Left colon (tissue), 2 donors: ENCODE results near the gene IGFN1. TPM values are rescaled to one million over a fixed set of nuclear protein-coding genes. Genes with fewer than 3 reads are reported as not detected.

Experiments used
- ATAC-seq: fragments of 200-7000 bp; cut with Tn5 transposase; one replicate; pipeline ENCODE4 v1.9.1; 2020; ENCODE audit warnings: mild to moderate bottlenecking, moderate library complexity
- DNase-seq, 2 donors: peaks; one replicate each; pipeline ENCODE4 v3.0.0-alpha.2; 2020
- intact Hi-C, 2 donors: fragments of 100-400 bp; cut with DNase I in 1 of 2; cut with micrococcal nuclease in 1 of 2; formaldehyde crosslinking; loops; one replicate each; pipeline versions ENCODE4 v1.11.2 to v1.14.0; 2022; cut with DNase I, micrococcal nuclease
- total RNA-seq, 2 donors: library from RNA; stranded (reverse); fragmentation: NEBNext Ultra II Directional; extraction: Animal tissue kit (Norgen Biotek cat#: 25700); gene quantifications; one replicate each; pipeline ENCODE4 v1.2.1, GENCODE V29; 2021
- donor health status: DM: no; HTN: no; CAD: no.
- donor health status: DM: yes; HTN: yes; CAD: no.

Gene IGFN1
- total RNA-seq, 2 donors from 2014 or later = 0.39 TPM; not detected in 1

DNA sequence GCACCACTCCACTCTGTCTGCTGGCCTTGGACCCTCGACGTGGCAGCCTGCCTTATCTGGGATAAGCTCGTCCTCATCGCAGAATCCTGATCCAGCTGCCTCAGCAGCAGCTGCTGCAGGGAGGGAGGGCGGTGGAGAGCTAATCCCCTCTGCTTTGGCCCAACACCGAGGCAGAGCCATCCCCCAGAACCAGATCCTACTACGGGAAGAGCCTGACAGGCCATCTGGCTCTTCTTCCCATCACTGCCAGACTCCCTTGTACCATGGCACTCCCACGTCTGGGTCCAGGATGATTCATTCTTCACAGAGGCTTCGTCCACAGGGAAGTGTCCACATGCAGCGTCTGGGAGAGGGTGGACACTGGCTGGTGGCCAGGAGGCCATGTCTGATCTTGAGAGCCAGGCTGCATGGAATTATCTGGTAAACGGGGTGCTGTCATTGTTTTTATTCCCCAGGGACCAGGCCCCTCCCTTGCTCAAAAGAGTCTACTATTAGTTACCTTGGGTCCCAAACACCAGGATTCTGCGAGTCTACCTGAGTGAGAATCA is 78.1 kb downstream of the IGFN1 start:
- ATAC-seq (peak; percentile 69), DNase-seq (no peak)
- intact Hi-C loops = no loop called here

DNA sequence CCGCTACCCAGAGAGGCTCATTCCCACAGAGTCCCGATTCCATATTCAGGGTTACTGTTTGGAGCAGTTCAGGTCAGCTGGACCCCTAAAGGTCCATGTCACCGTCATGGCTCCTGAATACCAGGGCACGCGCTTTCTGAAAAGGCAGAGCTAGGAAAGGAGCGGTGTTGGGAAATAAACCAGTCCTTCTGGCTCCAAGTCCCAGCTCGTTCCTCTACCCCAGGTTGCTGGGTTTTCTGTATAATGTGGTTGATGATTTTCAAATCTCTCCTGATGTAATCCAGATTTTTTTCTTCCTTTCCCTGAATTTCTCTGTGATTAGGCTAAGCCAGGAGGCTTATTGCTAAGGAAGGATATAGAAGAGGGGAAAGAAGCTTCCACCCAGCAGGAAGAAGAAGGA is 78.7 kb downstream of the IGFN1 start:
- intact Hi-C loops = no loop called here
- no peak for ATAC-seq
- no peak for DNase-seq

DNA sequence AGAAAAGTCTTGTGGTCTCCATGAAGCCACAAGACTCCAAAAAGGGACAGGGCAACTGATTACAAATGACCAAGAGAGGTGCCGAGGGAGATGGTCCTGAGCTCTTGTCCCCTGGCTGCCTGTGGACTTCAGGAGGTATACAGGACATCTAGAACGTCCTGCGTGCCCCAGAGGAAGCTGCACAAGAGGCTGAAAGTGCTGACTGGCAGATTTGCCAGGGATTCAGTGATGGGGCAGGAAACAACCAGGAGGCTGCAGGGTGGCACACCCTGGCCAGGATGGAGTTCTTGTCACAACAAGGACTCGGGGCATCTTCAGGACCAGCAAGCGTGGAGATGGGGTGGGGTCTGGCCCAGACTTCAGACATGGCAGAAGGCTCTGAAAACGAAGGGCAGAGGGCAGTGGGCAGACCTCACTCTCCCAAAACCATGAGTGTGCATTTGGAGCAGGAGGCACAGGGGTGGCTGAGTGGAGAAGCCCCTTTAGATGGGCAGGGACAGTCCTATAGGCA is 79.3 kb downstream of the IGFN1 start:
- no peak for ATAC-seq
- intact Hi-C loops = no loop called here
- no peak for DNase-seq

GRCh38 chr1:201270616-201271390 is 80.2 kb downstream of the IGFN1 start:
- ATAC-seq (no peak), DNase-seq (no peak)
- intact Hi-C loops = no loop called here

GRCh38 chr1:201272799-201273198 is 82.2 kb downstream of the IGFN1 start:
- intact Hi-C loops = no loop called here
- DNase-seq (no peak), ATAC-seq (no peak)

- ATAC-seq = no peak
- intact Hi-C loops = no loop called here
- no peak for DNase-seq
Observed at GRCh38 chr1:201274616-201275252, 84.1 kb downstream of the IGFN1 start.

GRCh38 chr1:201275253-201275666 is 84.6 kb downstream of the IGFN1 start:
- DNase-seq = peak; percentile 80 to 83
- intact Hi-C loops = no loop called here
- peak; percentile 95 for ATAC-seq

GRCh38 chr1:201276891-201277290 is 86.3 kb downstream of the IGFN1 start:
- peak in 1 of 2 donors; percentile 31 for DNase-seq
- intact Hi-C loops = no loop called here
- ATAC-seq = peak; percentile 66

- DNase-seq (no peak), ATAC-seq (no peak)
- intact Hi-C loops = no loop called here
Observed at GRCh38 chr1:201277441-201277840, 86.8 kb downstream of the IGFN1 start.

Other genes starting within 250 kb of the IGFN1 start
- gene KIF21B, start 167.1 kb upstream of the IGFN1 start, total RNA-seq = 10 to 100 TPM in 1 of 2 donors, 1 to 10 TPM in 1; 5.5 to 11.0 TPM
- gene CACNA1S, start 78.4 kb upstream of the IGFN1 start, total RNA-seq = not detected
- not detected for gene ASCL5, start 63.6 kb upstream of the IGFN1 start, total RNA-seq
- gene TMEM9, start 36.4 kb upstream of the IGFN1 start, total RNA-seq = 10 to 100 TPM; 23.4 to 29.3 TPM
- gene PKP1, start 92.7 kb downstream of the IGFN1 start, total RNA-seq = under 1 TPM; 0.18 to 0.42 TPM
- gene TNNT2, start 186.9 kb downstream of the IGFN1 start, total RNA-seq = under 1 TPM; 0.31 to 0.58 TPM
- 100 to 1,000 TPM; 172 to 191 TPM for gene LAD1, start 208.5 kb downstream of the IGFN1 start, total RNA-seq
- gene TNNI1, start 230.9 kb downstream of the IGFN1 start, total RNA-seq = not detected